ENCODE data around the gene PTPRG.
"Not testable (repeated sequence)": the region's sequence is repeated elsewhere in the genome, so short reads cannot be mapped to it uniquely, and the experiment has no call there.

The PTPRG gene

GRCh38 chr3:61690016-61690415 is 128.6 kb downstream of the PTPRG start:
- no peak overlapping the region for H3K4me3 ChIP-seq (replicated peaks; ENCODE audit: low read depth, low read length)
- H3K36me3 ChIP-seq (ENCODE audit: control insufficient read depth, insufficient read depth, low read length): no peaks in the 10 kb centered on the region
- TF ChIP-seq, protein P1, sequence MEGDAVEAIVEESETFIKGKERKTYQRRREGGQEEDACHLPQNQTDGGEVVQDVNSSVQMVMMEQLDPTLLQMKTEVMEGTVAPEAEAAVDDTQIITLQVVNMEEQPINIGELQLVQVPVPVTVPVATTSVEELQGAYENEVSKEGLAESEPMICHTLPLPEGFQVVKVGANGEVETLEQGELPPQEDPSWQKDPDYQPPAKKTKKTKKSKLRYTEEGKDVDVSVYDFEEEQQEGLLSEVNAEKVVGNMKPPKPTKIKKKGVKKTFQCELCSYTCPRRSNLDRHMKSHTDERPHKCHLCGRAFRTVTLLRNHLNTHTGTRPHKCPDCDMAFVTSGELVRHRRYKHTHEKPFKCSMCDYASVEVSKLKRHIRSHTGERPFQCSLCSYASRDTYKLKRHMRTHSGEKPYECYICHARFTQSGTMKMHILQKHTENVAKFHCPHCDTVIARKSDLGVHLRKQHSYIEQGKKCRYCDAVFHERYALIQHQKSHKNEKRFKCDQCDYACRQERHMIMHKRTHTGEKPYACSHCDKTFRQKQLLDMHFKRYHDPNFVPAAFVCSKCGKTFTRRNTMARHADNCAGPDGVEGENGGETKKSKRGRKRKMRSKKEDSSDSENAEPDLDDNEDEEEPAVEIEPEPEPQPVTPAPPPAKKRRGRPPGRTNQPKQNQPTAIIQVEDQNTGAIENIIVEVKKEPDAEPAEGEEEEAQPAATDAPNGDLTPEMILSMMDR (IDR thresholded peaks at IDR 0.05; ENCODE audit: insufficient read depth, low read length, poor library complexity, severe bottlenecking): no peak
- no peaks in the 10 kb centered on the region; the same call in 1 of the 2 replicates for H3K27me3 ChIP-seq (replicated peaks; ENCODE audit: control insufficient read depth, insufficient read depth, low read length)
- no peak for DNase-seq (ENCODE audit: extremely low read depth, insufficient read length)

- Histone ChIP-seq H3K27me3 (replicated peaks; ENCODE audit: control insufficient read depth, insufficient read depth, low read length) (no peaks in the 10 kb centered on the region; the same call in 1 of the 2 replicates), H3K4me3 (replicated peaks; ENCODE audit: low read depth, low read length) (no peak overlapping the region), H3K36me3 (ENCODE audit: control insufficient read depth, insufficient read depth, low read length) (no peaks in the 10 kb centered on the region)
- TF ChIP-seq, protein P1 (IDR thresholded peaks at IDR 0.05; ENCODE audit: insufficient read depth, low read length, poor library complexity, severe bottlenecking): no peak
- no peak for DNase-seq (ENCODE audit: extremely low read depth, insufficient read length)
These were observed 130.1 kb downstream of the PTPRG start for GRCh38 chr3:61691466-61691865.

- TF ChIP-seq, protein P1 (IDR thresholded peaks at IDR 0.05; ENCODE audit: insufficient read depth, low read length, poor library complexity, severe bottlenecking): no peak
- Histone ChIP-seq H3K36me3 (ENCODE audit: control insufficient read depth, insufficient read depth, low read length) (no peaks in the 10 kb centered on the region), H3K4me3 (replicated peaks; ENCODE audit: low read depth, low read length) (no peak overlapping the region), H3K27me3 (replicated peaks; ENCODE audit: control insufficient read depth, insufficient read depth, low read length) (no peaks in the 10 kb centered on the region; the same call in 1 of the 2 replicates)
- no peak for DNase-seq (ENCODE audit: extremely low read depth, insufficient read length)
These were observed 135.9 kb downstream of the PTPRG start for GRCh38 chr3:61697301-61697700.

DNA sequence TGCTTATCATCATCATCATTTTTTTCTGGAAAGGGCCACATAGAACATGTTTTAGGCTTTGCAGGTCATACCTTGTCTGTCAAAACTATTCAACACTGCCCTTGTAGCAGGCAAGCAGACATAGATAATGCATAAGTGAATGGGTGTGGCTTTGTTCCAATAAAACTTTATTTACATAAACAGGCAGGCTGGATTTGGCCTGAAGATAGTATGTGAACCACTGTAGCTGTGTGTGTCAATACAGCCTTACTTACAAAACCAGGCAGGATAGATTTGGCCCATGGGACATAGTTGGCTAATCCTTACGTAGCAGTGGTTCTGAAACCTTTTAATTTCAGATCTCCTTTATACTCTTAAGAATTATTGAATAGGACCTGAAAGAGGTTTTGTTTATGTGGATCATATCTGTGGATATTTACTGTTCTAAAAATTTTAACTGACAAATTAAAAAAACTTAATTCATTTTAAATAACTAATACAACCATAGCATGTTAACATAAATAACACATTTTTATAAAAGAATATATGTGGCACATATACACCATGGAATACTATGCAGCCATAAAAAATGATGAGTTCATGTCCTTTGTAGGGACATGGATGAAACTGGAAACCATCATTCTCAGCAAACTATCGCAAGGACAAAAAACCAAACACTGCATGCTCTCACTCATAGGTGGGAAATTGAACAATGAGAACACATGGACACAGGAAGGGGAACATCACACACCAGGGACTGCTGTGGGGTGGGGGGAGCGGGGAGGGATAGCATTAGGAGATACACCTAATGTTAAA is 137.1 kb downstream of the PTPRG start:
- DNase-seq (ENCODE audit: extremely low read depth, insufficient read length); H3K36me3 ChIP-seq (ENCODE audit: control insufficient read depth, insufficient read depth, low read length); H3K4me3 ChIP-seq (replicated peaks; ENCODE audit: low read depth, low read length): not testable (repeated sequence)

DNA sequence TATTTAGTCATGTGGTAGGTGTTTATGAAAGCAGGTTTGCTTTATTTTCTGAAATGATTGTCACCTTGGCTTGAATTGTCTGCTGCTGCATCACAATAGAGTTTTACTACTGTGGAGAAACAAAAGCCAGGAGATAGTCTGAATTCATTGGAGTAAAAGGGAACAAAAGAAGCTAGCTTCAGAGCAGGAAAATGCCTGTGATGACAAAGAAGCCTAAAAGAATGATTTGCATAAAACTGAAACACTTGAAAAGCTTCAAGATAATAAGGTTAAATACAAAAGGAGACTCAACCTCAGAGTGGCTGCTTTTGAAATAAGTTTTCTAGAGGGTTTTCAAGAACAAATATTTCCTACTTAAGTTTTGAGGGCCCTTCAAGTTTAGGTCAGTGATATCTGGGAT is 138.3 kb downstream of the PTPRG start:
- TF ChIP-seq, protein P1 (IDR thresholded peaks at IDR 0.05; ENCODE audit: insufficient read depth, low read length, poor library complexity, severe bottlenecking): no peak
- Histone ChIP-seq H3K36me3 (ENCODE audit: control insufficient read depth, insufficient read depth, low read length) (no peaks in the 10 kb centered on the region), H3K4me3 (replicated peaks; ENCODE audit: low read depth, low read length) (no peak overlapping the region), H3K27me3 (replicated peaks; ENCODE audit: control insufficient read depth, insufficient read depth, low read length) (no peaks in the 10 kb centered on the region)
- DNase-seq (ENCODE audit: extremely low read depth, insufficient read length): no peak

More for the DNA sequence above, 137.1 kb downstream of the PTPRG start:
- H3K27me3 ChIP-seq (replicated peaks; ENCODE audit: control insufficient read depth, insufficient read depth, low read length): not testable (repeated sequence)

GRCh38 chr3:61701011-61701410 is 139.6 kb downstream of the PTPRG start:
- TF ChIP-seq, protein P1 (IDR thresholded peaks at IDR 0.05; ENCODE audit: insufficient read depth, low read length, poor library complexity, severe bottlenecking): no peak
- Histone ChIP-seq H3K4me3 (replicated peaks; ENCODE audit: low read depth, low read length) (no peak overlapping the region), H3K36me3 (ENCODE audit: control insufficient read depth, insufficient read depth, low read length) (no peaks in the 10 kb centered on the region), H3K27me3 (replicated peaks; ENCODE audit: control insufficient read depth, insufficient read depth, low read length) (no peaks in the 10 kb centered on the region)
- DNase-seq (ENCODE audit: extremely low read depth, insufficient read length): no peak
